PC-9 (cell line): ENCODE results near the gene TTBK1.

Experiments used
- EZH2 ChIP-seq: fragments of 200-600 bp; sonication (generic); IDR thresholded peaks from 2 replicates; pipeline ENCODE4 v1.8.0; 2017; ENCODE audit warnings: antibody characterized with exemption, low read depth
- TF ChIP-seq, protein P1 (sequence below): fragments of 200-600 bp; sonication (generic); conservative IDR thresholded peaks from 2 replicates; pipeline ENCODE4 v1.6.1; 2017; ENCODE audit warnings: mixed run types, antibody characterized with exemption, mild to moderate bottlenecking, moderate library complexity

GRCh38 chr6:43223175-43223574 is 20.1 kb upstream of the TTBK1 start:
- TF ChIP-seq, protein P1, sequence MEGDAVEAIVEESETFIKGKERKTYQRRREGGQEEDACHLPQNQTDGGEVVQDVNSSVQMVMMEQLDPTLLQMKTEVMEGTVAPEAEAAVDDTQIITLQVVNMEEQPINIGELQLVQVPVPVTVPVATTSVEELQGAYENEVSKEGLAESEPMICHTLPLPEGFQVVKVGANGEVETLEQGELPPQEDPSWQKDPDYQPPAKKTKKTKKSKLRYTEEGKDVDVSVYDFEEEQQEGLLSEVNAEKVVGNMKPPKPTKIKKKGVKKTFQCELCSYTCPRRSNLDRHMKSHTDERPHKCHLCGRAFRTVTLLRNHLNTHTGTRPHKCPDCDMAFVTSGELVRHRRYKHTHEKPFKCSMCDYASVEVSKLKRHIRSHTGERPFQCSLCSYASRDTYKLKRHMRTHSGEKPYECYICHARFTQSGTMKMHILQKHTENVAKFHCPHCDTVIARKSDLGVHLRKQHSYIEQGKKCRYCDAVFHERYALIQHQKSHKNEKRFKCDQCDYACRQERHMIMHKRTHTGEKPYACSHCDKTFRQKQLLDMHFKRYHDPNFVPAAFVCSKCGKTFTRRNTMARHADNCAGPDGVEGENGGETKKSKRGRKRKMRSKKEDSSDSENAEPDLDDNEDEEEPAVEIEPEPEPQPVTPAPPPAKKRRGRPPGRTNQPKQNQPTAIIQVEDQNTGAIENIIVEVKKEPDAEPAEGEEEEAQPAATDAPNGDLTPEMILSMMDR = no peak
- TF ChIP-seq EZH2 = no peak
